PC-3 (cell line): ENCODE measurements around the gene OR10H1.

Source experiments
- CTCF ChIP-seq: fragments of 300-600 bp; sonication (generic); conservative IDR thresholded peaks from 2 replicates; pipeline ENCODE4 v1.5.1; 2017; ENCODE audit warnings: antibody characterized with exemption, low read depth, mild to moderate bottlenecking, low read length
- EZH2 ChIP-seq: fragments of 300-600 bp; sonication (generic); IDR thresholded peaks from one replicate; pipeline ENCODE4 v1.6.1; 2017; ENCODE audit warnings: antibody characterized with exemption, mild to moderate bottlenecking, low read length; ENCODE audit not compliant: unreplicated experiment
- EZH2phosphoT487 ChIP-seq: fragments of 300-600 bp; sonication (generic); IDR thresholded peaks from 2 replicates; pipeline ENCODE4 v1.6.1; 2018; ENCODE audit warnings: mild to moderate bottlenecking, antibody characterized with exemption, low read length, borderline replicate concordance

GRCh38 chr19:15829306-15829698 lies 13.8 kb upstream of the OR10H1 start:
- TF ChIP-seq EZH2phosphoT487 (no peak), CTCF (no peak), EZH2 (no peak)
